ENCODE results near the gene PBX3.
"Not testable (repeated sequence)": the region's sequence is repeated elsewhere in the genome, so short reads cannot be mapped to it uniquely, and the experiment has no call there.

The PBX3 gene

DNA sequence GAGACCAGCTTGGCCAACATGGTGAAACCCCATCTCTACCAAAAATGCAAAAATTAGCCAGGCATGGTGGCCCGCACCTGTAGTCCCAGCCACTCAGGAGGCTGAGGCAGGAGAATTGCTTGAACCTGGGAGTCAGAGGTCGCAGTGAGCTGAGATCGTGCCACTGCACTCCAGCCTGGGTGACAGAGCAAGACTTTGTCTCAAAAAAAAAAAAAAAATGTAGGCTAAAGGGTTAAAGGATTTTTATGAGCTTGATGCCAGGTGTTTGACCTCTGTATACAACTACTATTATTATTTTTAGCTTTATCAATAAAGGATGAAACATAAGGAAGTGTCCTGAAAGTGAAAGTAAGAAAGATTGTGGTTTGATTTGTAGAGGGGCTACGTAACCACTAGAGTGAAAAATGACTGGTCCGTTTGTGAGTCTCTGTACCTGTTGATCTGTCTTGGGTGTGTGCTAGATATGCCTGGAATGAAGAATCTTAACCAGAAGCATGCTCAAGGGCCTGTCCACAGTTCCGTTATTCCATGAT lies 76.8 kb downstream of the PBX3 start:
- not testable (repeated sequence) for DNase-seq

DNA sequence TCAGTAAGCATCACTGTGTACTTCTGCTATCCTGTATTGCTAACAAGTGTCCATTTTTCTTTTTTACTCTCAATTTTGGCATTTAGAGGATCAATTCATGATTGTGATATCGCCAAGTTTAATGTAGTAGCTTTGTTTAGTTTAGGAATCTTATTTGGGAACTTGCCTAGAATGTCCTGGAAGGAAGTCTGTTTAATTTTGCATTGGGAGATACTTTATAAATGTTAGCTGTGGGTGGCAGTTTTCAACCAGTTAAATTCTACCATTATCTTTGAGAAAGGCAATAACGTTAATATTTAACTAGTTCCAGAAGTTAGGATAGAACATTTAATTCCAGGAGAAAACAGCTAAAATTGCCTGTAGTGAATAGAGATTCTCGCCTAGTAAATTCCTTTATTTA lies 78.6 kb downstream of the PBX3 start:
- no peak for DNase-seq

DNA sequence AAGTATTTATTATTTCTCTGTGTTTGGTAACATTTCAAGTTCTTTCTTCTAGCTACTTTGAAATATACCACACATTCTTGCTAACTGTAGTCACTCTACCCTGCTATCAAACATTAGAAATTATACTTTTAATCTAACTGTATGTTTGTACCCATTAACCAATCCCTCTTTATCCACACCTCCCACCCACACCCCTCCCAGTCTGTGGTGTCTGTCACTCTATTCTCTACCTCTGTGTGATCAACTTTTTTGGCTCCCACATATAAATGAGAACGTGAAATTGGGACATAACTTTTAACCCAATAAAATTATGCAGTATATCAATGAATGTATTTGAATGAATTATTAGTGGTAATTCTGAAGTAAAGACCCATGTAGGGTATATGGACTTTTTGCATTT lies 79.7 kb downstream of the PBX3 start:
- no peak for DNase-seq

- no peak for DNase-seq
Measured at GRCh38 chr9:125829743-125830142, 82.6 kb downstream of the PBX3 start.

- DNase-seq = no peak
Measured at GRCh38 chr9:125831054-125831453, 83.9 kb downstream of the PBX3 start.

DNA sequence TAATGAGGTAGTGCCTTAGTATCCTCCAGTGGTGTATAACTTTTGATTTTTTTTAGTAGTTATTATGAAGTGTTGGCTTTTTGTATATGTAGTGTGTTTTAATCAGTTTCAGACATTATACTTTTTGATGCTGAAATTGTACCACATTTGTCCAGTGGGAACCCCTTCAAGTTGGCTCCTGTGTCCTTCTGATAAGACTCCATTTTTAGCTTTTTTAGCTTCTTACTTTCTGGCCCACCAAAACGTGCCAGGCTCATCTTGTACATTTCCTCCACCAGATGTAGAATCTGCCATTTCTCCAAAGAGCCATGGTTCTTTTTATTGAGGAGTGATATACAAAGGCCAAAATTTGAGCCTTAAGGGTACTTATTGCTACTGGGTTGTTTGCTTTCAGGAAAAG lies 84.4 kb downstream of the PBX3 start:
- DNase-seq = no peak

DNA sequence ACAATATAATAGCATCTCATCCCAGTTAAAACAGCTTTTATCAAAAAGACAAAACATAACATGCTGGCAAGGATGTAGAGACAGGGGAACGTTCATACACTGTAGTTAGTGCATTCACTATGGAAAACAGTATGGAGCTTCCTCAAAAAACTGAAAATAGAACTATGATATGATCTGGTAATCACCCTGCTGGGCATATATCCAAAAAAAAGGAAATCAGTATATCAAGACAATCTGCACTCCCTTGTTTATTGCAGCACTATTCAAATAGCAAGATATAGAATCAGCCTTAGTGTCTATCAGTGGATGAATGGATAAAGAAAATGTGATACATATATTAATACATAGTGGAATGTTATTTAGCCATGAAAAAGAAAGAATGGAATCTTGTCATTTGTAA lies 88.5 kb downstream of the PBX3 start:
- DNase-seq = no peak

DNA sequence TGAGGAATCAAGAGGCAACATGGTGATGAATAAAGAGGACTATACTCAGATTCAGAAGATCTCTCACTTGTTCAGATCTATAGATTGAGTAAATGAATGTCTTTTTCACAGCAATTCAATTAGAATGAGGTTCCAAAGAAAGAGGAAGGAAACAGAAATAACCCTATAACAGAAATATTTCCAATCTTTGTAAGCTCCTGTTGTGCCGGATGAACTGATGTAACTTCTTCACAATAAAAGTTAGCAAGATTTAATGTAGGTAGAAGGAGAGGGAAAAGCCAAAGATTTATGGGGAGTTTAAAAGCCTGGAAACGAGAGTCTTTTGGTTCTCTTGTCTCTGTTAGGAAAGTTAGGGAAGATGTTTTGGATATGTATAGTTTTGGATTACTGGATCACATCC lies 92.1 kb downstream of the PBX3 start:
- no peak for DNase-seq

GRCh38 chr9:125841444-125841843 lies 94.3 kb downstream of the PBX3 start:
- no peak for DNase-seq

- no peak for DNase-seq
Measured at GRCh38 chr9:125842242-125842641, 95.1 kb downstream of the PBX3 start.

- no peak for DNase-seq
Measured at GRCh38 chr9:125843646-125844045, 96.5 kb downstream of the PBX3 start.

DNA sequence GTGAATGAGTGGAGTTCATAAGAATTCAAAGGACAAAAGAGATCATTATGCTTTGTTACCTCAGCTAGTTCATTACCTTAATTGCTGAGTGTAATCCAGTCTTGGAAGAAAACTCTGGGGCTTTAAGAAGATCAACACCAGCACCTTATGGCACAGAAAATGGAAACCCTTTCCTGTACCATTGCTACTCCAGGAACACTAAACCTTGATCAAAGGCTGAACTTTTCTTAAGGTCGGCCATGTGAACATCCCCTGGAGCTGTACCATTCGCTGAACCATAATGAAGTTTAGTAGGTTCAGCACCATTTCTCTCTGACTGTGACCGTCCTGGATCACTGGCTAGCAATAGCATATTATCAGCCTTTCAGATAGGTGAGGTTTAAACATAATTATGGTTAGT lies 97.4 kb downstream of the PBX3 start:
- no peak for DNase-seq

GRCh38 chr9:125845271-125845808 lies 98.2 kb downstream of the PBX3 start:
- DNase-seq = no peak

DNA sequence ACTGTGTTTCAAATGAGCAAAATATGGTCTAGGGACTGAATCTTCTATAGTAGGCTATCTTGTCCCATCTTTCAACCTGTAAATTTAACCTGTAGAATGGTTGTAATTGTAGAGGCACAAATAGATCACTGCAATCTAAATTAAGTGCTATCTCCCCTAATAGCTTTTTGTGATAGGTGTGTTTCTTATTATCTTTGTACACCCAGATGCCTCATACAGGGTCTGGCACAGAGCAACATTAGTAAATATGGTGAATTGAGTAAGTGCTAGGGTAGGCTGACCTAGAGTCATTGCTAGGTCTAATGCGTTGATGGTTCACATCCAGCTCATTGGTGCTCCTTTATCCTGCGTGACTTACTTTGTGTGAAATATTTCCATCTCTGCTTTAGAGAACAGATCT lies 100.6 kb downstream of the PBX3 start:
- no peak for DNase-seq

DNA sequence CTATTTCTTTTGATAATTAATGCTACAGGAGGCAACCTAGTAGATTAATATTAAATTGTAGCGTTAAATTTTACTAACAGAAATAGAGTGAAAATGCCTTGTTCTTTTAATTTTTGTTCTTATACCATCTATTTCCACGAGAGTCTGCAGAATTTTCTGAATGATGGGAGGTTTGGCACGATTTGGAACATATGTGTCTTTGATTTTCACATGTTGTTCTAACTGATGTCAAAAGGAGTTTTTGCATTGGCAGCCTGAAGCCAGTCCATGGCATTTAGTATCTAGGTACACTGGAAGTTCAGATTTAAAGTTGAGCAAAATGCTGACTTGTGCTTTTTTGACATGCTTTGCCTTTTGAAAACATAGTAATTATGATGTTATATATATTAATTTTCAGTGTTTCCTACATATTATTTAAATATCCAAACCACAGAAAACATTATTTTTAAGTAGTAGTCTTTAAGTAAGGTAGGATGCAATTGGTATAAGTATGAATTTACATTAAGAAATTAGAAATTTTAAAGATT lies 103.0 kb downstream of the PBX3 start:
- DNase-seq = no peak

- DNase-seq = no peak
Measured at GRCh38 chr9:125850763-125851162, 103.6 kb downstream of the PBX3 start.

- no peak for DNase-seq
Measured at GRCh38 chr9:125851979-125852378, 104.8 kb downstream of the PBX3 start.

DNA sequence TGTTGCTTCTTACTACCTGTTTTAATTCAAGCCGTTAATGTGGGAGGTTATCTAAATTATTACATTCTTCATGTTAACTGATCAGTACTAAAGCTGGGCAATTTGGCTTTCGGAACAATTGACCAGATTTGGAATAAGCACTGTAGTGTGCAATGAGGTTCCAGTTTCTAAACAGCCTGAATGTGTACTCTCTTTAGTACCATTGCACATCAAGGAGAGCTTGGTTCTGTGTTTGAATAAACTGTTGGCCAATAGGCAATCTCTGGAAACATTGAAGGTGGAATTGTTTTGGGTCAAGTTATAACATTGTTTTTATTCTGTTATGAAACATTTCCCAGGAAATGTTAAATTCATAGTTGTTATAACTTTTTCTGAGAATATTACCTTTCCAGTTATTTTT lies 105.2 kb downstream of the PBX3 start:
- no peak for DNase-seq

GRCh38 chr9:125854553-125855275 lies 107.5 kb downstream of the PBX3 start:
- no peak for DNase-seq

DNA sequence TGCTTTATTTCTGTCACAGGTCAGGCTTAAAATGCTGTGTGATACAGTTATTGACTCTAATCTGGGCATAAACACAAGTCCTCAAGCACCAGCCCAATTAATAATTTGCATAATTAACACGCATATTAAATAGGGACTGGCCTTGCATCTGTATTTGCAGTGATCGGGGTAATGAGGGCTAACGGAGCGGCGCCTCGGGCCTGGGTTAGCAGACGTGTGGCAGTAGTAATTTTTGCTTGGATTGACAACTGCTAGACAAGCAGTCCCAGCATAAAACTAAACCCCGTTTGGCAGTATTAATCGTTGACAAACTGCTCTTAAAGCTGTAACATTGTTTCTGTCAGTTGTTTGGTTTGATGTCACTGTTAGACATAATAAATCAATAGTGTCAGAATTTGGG lies 109.2 kb downstream of the PBX3 start:
- DNase-seq = no peak

DNA sequence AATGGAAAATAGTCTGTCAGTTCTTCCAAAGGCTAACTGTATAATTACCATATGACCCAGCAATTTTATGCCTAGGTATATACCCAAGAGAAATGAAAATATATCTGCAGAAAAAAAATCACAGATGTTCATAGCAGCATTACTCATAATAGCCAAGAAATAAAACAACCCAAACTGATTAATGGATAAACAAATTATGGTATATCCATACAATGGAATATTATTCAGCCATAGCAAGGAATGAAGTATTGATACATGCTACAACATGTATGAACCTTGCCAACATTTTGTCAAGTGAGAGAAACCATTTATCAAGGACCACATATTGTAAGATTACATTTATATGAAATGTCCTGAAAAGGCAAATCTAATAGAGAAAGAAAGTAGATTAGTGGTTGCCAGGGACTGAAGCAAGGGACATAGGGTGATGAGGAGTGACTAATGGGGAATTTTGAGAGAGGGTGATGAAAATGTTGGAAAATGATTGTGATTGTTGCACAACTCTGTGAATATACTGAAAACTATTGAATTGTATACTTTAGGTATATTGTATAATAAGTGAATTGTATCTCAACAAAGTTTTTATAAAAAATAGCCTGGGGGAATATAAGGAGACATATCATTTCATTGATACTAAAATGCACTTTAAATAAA lies 114.4 kb downstream of the PBX3 start:
- no peak for DNase-seq

DNA sequence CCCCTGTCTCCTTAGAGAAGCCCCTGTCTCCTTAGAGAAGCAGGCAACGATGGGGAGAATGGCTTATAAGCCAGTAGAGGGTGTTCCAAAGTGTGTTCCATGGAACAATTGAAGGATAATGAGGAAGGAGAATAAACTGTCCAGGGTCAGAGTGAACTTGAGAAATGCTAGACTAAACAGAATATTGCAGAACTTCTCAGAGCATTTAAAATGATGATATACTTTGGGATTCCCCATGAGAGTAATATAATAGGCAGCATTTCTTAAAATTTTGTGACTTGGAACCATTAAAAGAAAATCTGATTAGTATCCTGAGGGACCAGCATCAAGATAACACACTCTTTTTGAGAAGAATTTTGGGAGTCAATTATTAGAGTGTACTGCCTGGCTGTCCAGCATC lies 116.8 kb downstream of the PBX3 start:
- no peak for DNase-seq

- no peak for DNase-seq
Measured at GRCh38 chr9:125867751-125868415, 120.7 kb downstream of the PBX3 start.

All from left hindlimb (tissue), 1 donor.